CD14-positive monocyte (primary cell): ENCODE results near the gene RRBP1. TPM values are rescaled to one million over a fixed set of nuclear protein-coding genes. Genes with fewer than 3 reads are reported as not detected.

Experiments used
- DNase-seq, 3 donors: peaks; one replicate each; pipeline ENCODE4 v3.0.0-alpha.2; 2011 to 2022
- H2AFZ ChIP-seq: 2 replicates; pipeline ENCODE4 v1.6.0; 2012; ENCODE audit warnings: mild to moderate bottlenecking, low read depth, low read length, inconsistent platforms; ENCODE audit not compliant: insufficient read depth, poor library complexity, severe bottlenecking
- H3K27ac ChIP-seq, 2 donors: 1 replicate in 1 of 2; 2 replicates in 1 of 2; pipeline ENCODE4 v1.5.1; 2012 to 2013; ENCODE audit warnings: low read length in 2 of 2, control low read depth in 1 of 2, inconsistent platforms in 1 of 2, low read depth in 1 of 2, mild to moderate bottlenecking in 1 of 2
- H3K27me3 ChIP-seq, 2 donors: one replicate each; pipeline versions ENCODE4 v1.6.0 to v1.6.1; 2011 to 2013; ENCODE audit warnings: low read length in 2 of 2; ENCODE audit not compliant: control insufficient read depth in 2 of 2, insufficient read depth in 2 of 2
- H3K36me3 ChIP-seq, 2 donors: replicated peaks in 1 of 2; 1 replicate in 1 of 2; 2 replicates in 1 of 2; pipeline versions ENCODE4 v1.5.1 to v1.6.1; 2012 to 2013; ENCODE audit warnings: low read length in 2 of 2, control low read depth in 1 of 2, inconsistent platforms in 1 of 2, mild to moderate bottlenecking in 1 of 2; ENCODE audit not compliant: insufficient read depth in 2 of 2, control insufficient read depth in 1 of 2
- H3K4me1 ChIP-seq, 2 donors: 1 replicate in 1 of 2; 2 replicates in 1 of 2; pipeline versions ENCODE4 v1.5.1 to v1.6.1; 2012 to 2013; ENCODE audit warnings: low read length in 2 of 2, control low read depth in 1 of 2, inconsistent platforms in 1 of 2, mild to moderate bottlenecking in 1 of 2, moderate library complexity in 1 of 2; ENCODE audit not compliant: insufficient read depth in 2 of 2, control insufficient read depth in 1 of 2
- H3K4me2 ChIP-seq: replicated peaks from 2 replicates; pipeline ENCODE3; 2012; ENCODE audit warnings: low read length, moderate library complexity, mild to moderate bottlenecking; ENCODE audit not compliant: poor library complexity, severe bottlenecking; ENCODE audit errors: extremely low read depth
- H3K4me3 ChIP-seq, 3 experiments: fragments of 200-600 bp in 1 of 3; sonication (generic) in 1 of 3; replicated peaks in 1 of 3; 1 replicate in 2 of 3; 2 replicates in 1 of 3; pipeline ENCODE4 v1.5.1; 2011 to 2013; ENCODE audit warnings: low read length in 3 of 3, mild to moderate bottlenecking in 3 of 3, control low read depth in 2 of 3, low read depth in 2 of 3, inconsistent platforms in 1 of 3, moderate library complexity in 1 of 3
- H3K79me2 ChIP-seq: 2 replicates; pipeline ENCODE4 v1.6.0; 2012; ENCODE audit warnings: mild to moderate bottlenecking, control low read depth, inconsistent platforms, low read length, moderate library complexity; ENCODE audit not compliant: insufficient read depth
- H3K9ac ChIP-seq: 2 replicates; pipeline ENCODE4 v1.6.0; 2017; ENCODE audit warnings: low read length, mild to moderate bottlenecking; ENCODE audit not compliant: insufficient read depth, poor library complexity, severe bottlenecking
- H3K9me3 ChIP-seq, 2 donors: replicated peaks in 1 of 2; 1 replicate in 1 of 2; 2 replicates in 1 of 2; pipeline versions ENCODE4 v1.5.1 to v1.6.1; 2012 to 2013; ENCODE audit warnings: low read length in 2 of 2, control low read depth in 1 of 2; ENCODE audit not compliant: control insufficient read depth in 1 of 2, insufficient read depth in 1 of 2
- H4K20me1 ChIP-seq: 2 replicates; pipeline ENCODE4 v1.6.0; 2012; ENCODE audit warnings: mild to moderate bottlenecking, low read length, control low read depth, moderate library complexity; ENCODE audit not compliant: insufficient read depth
- H3K27ac Mint-ChIP-seq, 7 donors: one replicate each; pipeline ENCODE4 v1.8.0; 2020; ENCODE audit warnings: mild to moderate bottlenecking in 7 of 7, mixed read lengths in 7 of 7, moderate library complexity in 6 of 7, inconsistent platforms in 2 of 7
- H3K27me3 Mint-ChIP-seq, 3 donors: one replicate each; pipeline ENCODE4 v1.8.0; 2021 to 2022; ENCODE audit warnings: low read depth in 3 of 3, mild to moderate bottlenecking in 3 of 3, mixed read lengths in 3 of 3, moderate library complexity in 3 of 3, inconsistent platforms in 1 of 3
- H3K36me3 Mint-ChIP-seq, 2 donors: one replicate each; pipeline ENCODE4 v1.8.0; 2020; ENCODE audit warnings: mixed read lengths in 2 of 2, inconsistent platforms in 1 of 2, mild to moderate bottlenecking in 1 of 2
- H3K4me1 Mint-ChIP-seq: one replicate; pipeline ENCODE4 v1.8.0; 2020; ENCODE audit warnings: mild to moderate bottlenecking, mixed read lengths
- H3K4me3 Mint-ChIP-seq, 2 donors: one replicate each; pipeline ENCODE4 v1.8.0; 2020; ENCODE audit warnings: mild to moderate bottlenecking in 2 of 2, mixed read lengths in 2 of 2, moderate library complexity in 1 of 2
- H3K9me3 Mint-ChIP-seq, 7 donors: one replicate each; pipeline ENCODE4 v1.8.0; 2020 to 2022; ENCODE audit warnings: mixed read lengths in 7 of 7, mild to moderate bottlenecking in 6 of 7, moderate library complexity in 6 of 7, inconsistent platforms in 2 of 7
- WGBS: methylation state at CpG from one replicate; pipeline ENCODE4 v1.1.5; 2013; ENCODE audit warnings: missing lambda C conversion rate; ENCODE audit not compliant: insufficient coverage; 5-methylcytosine and 5-hydroxymethylcytosine counted together
- intact Hi-C, 2 donors: fragments of 100-400 bp; cut with micrococcal nuclease; formaldehyde crosslinking; loops; one replicate each; pipeline versions ENCODE4 v1.15.0 to v1.15.1; 2023
- polyA plus RNA-seq, 3 donors: library from polyadenylated mRNA; depleted of rRNA in 1 of 3; unstranded in 2 of 3; stranded (reverse) in 1 of 3; fragments of 300-500 nt in 2 of 3; fragments of >200 nt in 1 of 3; fragmentation: Illumina TruSeq in 2 of 3; gene quantifications; 1 replicate in 2 of 3; 2 replicates in 1 of 3; pipeline ENCODE4 v1.2.3, GENCODE V29; 2012 to 2021
- TF ChIP-seq, protein P1 (sequence below): fragments of 200-600 bp; IDR thresholded peaks from one replicate; pipeline ENCODE4 v1.8.0; 2022; ENCODE audit warnings: antibody characterized with exemption, mild to moderate bottlenecking

RRBP1 gene
- polyA plus RNA-seq, 3 donors, result 4.7 to 22.2 (median 7.5) TPM

DNA sequence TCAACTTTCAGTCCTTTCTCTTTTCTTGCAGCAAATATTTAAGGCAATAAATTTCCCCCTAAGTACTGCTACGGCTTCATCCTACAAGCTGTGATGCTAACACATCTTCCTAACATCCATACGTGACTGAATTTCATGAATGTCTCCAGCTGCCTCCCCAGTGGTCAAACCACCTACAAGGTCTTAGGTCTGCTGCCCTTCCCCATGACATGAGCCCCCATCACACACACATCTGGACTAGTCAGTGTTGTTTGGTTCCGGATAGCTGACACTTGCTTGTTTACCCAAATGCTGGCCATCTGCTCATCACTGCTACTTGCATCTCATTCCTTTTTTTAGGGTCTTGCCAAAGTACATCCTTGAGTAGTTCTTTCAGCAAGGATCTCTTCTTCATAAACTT is 14.6 kb downstream of the RRBP1 start:
- Histone ChIP-seq H3K27ac (no peak overlapping the region), H3K9me3 (no peaks in the 10 kb centered on the region), H3K4me2 (no peak overlapping the region), H3K36me3 (peaks cover 0 to 15% of the 10 kb centered on the region in 2 donors), H3K4me3 (no peak overlapping the region), H3K9ac (no peak overlapping the region), H2AFZ (no peak overlapping the region), H4K20me1 (peaks cover 37% of the 10 kb centered on the region), H3K4me1 (peaks cover 22 to 29% of the 10 kb centered on the region in 2 donors), H3K27me3 (no peaks in the 10 kb centered on the region), H3K79me2 (peaks cover 96% of the 10 kb centered on the region)
- Mint-ChIP-seq H3K4me1 (peaks cover 46% of the 10 kb centered on the region), H3K27me3 (no peaks in the 10 kb centered on the region), H3K27ac (peak overlapping the region in 2 of 7 donors; percentile 30 to 42), H3K9me3 (no peaks in the 10 kb centered on the region), H3K36me3 (peaks cover 4 to 35% of the 10 kb centered on the region in 2 donors), H3K4me3 (no peak overlapping the region)
- TF ChIP-seq, protein P1, sequence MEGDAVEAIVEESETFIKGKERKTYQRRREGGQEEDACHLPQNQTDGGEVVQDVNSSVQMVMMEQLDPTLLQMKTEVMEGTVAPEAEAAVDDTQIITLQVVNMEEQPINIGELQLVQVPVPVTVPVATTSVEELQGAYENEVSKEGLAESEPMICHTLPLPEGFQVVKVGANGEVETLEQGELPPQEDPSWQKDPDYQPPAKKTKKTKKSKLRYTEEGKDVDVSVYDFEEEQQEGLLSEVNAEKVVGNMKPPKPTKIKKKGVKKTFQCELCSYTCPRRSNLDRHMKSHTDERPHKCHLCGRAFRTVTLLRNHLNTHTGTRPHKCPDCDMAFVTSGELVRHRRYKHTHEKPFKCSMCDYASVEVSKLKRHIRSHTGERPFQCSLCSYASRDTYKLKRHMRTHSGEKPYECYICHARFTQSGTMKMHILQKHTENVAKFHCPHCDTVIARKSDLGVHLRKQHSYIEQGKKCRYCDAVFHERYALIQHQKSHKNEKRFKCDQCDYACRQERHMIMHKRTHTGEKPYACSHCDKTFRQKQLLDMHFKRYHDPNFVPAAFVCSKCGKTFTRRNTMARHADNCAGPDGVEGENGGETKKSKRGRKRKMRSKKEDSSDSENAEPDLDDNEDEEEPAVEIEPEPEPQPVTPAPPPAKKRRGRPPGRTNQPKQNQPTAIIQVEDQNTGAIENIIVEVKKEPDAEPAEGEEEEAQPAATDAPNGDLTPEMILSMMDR, result no peak
- 96% methylated on average over 2 of the region's 3 CpGs for WGBS
- no peak for DNase-seq
- intact Hi-C loops, result no loop called here

DNA sequence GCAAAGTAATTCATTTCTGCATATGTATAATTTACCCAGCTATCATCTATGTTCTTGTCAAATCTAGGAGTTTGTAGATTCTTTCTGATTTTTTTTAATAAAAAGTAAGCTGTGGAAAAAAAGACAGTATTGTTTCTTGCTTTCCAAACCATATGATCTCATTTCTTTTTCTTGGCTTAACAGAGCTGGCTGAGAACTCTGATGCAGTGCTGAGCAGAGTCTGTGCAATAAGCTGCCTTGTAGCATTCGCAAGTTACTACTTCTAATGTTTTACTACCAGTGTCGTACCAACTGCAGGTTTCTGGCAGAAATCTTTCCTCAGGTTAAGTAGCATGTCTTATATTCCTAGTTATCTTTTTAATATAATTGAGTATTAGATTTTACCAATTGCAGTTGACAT is 15.6 kb downstream of the RRBP1 start:
- intact Hi-C loops, result no loop called here
- Histone ChIP-seq H3K9ac (no peak overlapping the region), H3K27ac (no peak overlapping the region), H3K9me3 (no peaks in the 10 kb centered on the region), H3K4me1 (peaks cover 13 to 26% of the 10 kb centered on the region in 2 donors), H3K27me3 (no peaks in the 10 kb centered on the region), H2AFZ (no peak overlapping the region), H4K20me1 (peaks cover 41% of the 10 kb centered on the region), H3K79me2 (peaks cover 96% of the 10 kb centered on the region), H3K4me3 (no peak overlapping the region), H3K4me2 (no peak overlapping the region), H3K36me3 (peaks cover 0 to 16% of the 10 kb centered on the region in 2 donors)
- Mint-ChIP-seq H3K9me3 (no peaks in the 10 kb centered on the region), H3K36me3 (peaks cover 7 to 42% of the 10 kb centered on the region in 2 donors), H3K27me3 (no peaks in the 10 kb centered on the region), H3K27ac (no peak overlapping the region), H3K4me3 (no peak overlapping the region), H3K4me1 (peaks cover 37% of the 10 kb centered on the region)
- no CpG with 5 or more reads among the region's 2 CpGs for WGBS
- TF ChIP-seq, protein P1, result no peak
- no peak for DNase-seq
